CD4-positive, alpha-beta T cell treated with Interleukin-12 subunit alpha and Interleukin-12 subunit beta, for 1 hour (primary cell): ENCODE measurements around the gene HERC6.
"Not testable (repeated sequence)": the region's sequence is repeated elsewhere in the genome, so short reads cannot be mapped to it uniquely, and the experiment has no call there.

ENCODE experiments used
- DNase-seq: peaks from one replicate; pipeline ENCODE4 v3.0.0-alpha.2; 2020

Gene HERC6

GRCh38 chr4:88448211-88448765, 69.6 kb downstream of the HERC6 start:
- DNase-seq: not testable (repeated sequence)

GRCh38 chr4:88448889-88449288, 70.2 kb downstream of the HERC6 start:
- DNase-seq: no peak

- DNase-seq: no peak
Measured at GRCh38 chr4:88449290-88449689, 70.6 kb downstream of the HERC6 start.

- no peak for DNase-seq
Measured at GRCh38 chr4:88451205-88451604, 72.6 kb downstream of the HERC6 start.

GRCh38 chr4:88452912-88453311, 74.3 kb downstream of the HERC6 start:
- DNase-seq: no peak

- peak; percentile 95 for DNase-seq
Measured at GRCh38 chr4:88456670-88457306, 78.1 kb downstream of the HERC6 start, which contains the start of gene HERC5. TSS of gene HERC5 (plus strand) at chr4:88457119. CDS start at chr4:88457270, 151 bp downstream.

GRCh38 chr4:88457307-88458103, 78.9 kb downstream of the HERC6 start:
- DNase-seq: peak; percentile 10

- DNase-seq: no peak
Measured at GRCh38 chr4:88458104-88458740, 79.6 kb downstream of the HERC6 start.

GRCh38 chr4:88465653-88466192, 87.1 kb downstream of the HERC6 start:
- DNase-seq: no peak

- DNase-seq: no peak
Measured at GRCh38 chr4:88467392-88467791, 88.7 kb downstream of the HERC6 start.

GRCh38 chr4:88477229-88477860, 98.7 kb downstream of the HERC6 start:
- DNase-seq: no peak

- no peak for DNase-seq
Measured at GRCh38 chr4:88478247-88478646, 99.6 kb downstream of the HERC6 start.

GRCh38 chr4:88481537-88481936, 102.9 kb downstream of the HERC6 start:
- DNase-seq: no peak

GRCh38 chr4:88489100-88489761, 110.6 kb downstream of the HERC6 start:
- DNase-seq: no peak
